Measurements from ENCODE around the gene NKTR.
A peak's percentile ranks its signal among the peaks of the same experiment; 100 is the strongest.

NKTR gene

GRCh38 chr3:42683875-42684598, 83.6 kb downstream of the NKTR start:
- peak; percentile 77 for DNase-seq

- no peak for DNase-seq
Measured at GRCh38 chr3:42684632-42685362, 84.3 kb downstream of the NKTR start.

GRCh38 chr3:42685363-42685881, 84.9 kb downstream of the NKTR start, which contains the start of gene KLHL40:
Gene KLHL40 (plus strand): TSS chr3:42685537. CDS start chr3:42685619, 82 bp downstream.
- no peak for DNase-seq

- no peak for DNase-seq
Measured at GRCh38 chr3:42685891-42686820, 85.7 kb downstream of the NKTR start.

- DNase-seq, result no peak
Measured at GRCh38 chr3:42686832-42687650, 86.6 kb downstream of the NKTR start.

GRCh38 chr3:42688016-42688415, 87.5 kb downstream of the NKTR start:
- no peak for DNase-seq

GRCh38 chr3:42688487-42689420, 88.3 kb downstream of the NKTR start:
- no peak for DNase-seq

GRCh38 chr3:42689421-42690014, 89.0 kb downstream of the NKTR start:
- DNase-seq, result no peak

- no peak for DNase-seq
Measured at GRCh38 chr3:42690191-42690590, 89.7 kb downstream of the NKTR start.

GRCh38 chr3:42690766-42691680, 90.5 kb downstream of the NKTR start:
- no peak for DNase-seq

- no peak for DNase-seq
Measured at GRCh38 chr3:42691816-42692666, 91.6 kb downstream of the NKTR start.

GRCh38 chr3:42692667-42693529, 92.4 kb downstream of the NKTR start:
- DNase-seq, result no peak

GRCh38 chr3:42693530-42693930, 93.0 kb downstream of the NKTR start:
- no peak for DNase-seq

GRCh38 chr3:42694366-42694765, 93.9 kb downstream of the NKTR start:
- DNase-seq, result no peak

GRCh38 chr3:42696356-42697288, 96.1 kb downstream of the NKTR start:
- no peak for DNase-seq
